B cell (primary cell): ENCODE results near the gene CTNNA2. TPM values are rescaled to one million over a fixed set of nuclear protein-coding genes. Genes with fewer than 3 reads are reported as not detected.

ENCODE experiments used
- ATAC-seq: fragments of 200-7000 bp; cut with Tn5 transposase; one replicate; pipeline ENCODE4 v1.10.0; 2021; ENCODE audit warnings: low read depth, mild to moderate bottlenecking, moderate number of reproducible peaks, moderate library complexity
- CTCF ChIA-PET: fragments of 350-600 bp; sonication (Branson Sonifier 250); formaldehyde crosslinking; loops from one replicate; lab custom pipeline; 2021; ENCODE audit warnings: antibody characterized with exemption, inconsistent platforms; lab: Charles Lee
- POLR2A ChIA-PET: fragments of 350-600 bp; sonication (Branson Sonifier 250); formaldehyde crosslinking; loops from one replicate; lab custom pipeline; 2021; ENCODE audit warnings: antibody characterized with exemption; lab: Charles Lee
- DNase-seq: peaks from one replicate; pipeline ENCODE4 v3.0.0; 2013
- H2AFZ ChIP-seq: 2 replicates; pipeline ENCODE4 v1.6.1; 2012; ENCODE audit warnings: mild to moderate bottlenecking, low read depth, low read length; ENCODE audit not compliant: insufficient read depth, poor library complexity, severe bottlenecking
- H3K27ac ChIP-seq, 2 donors: 1 replicate in 1 of 2; 2 replicates in 1 of 2; pipeline ENCODE4 v1.5.1; 2012 to 2013; ENCODE audit warnings: low read length in 2 of 2, mild to moderate bottlenecking in 2 of 2, moderate library complexity in 1 of 2
- H3K27me3 ChIP-seq, 4 experiments: fragments of 200-600 bp in 1 of 4; sonication (generic) in 1 of 4; replicated peaks in 1 of 4; 1 replicate in 2 of 4; 2 replicates in 2 of 4; pipeline versions ENCODE4 v1.6.1 to v1.7.0; 2013 to 2016; ENCODE audit warnings: low read length in 3 of 4, mild to moderate bottlenecking in 2 of 4, mixed read lengths in 1 of 4, moderate library complexity in 1 of 4; ENCODE audit not compliant: insufficient read depth in 4 of 4, control insufficient read depth in 3 of 4; ENCODE audit errors: control extremely low read depth in 1 of 4
- H3K36me3 ChIP-seq, 2 experiments: replicated peaks in 1 of 2; 1 replicate in 1 of 2; 2 replicates in 1 of 2; pipeline versions ENCODE4 v1.6.1 to v1.7.1; 2013; ENCODE audit warnings: low read length in 1 of 2; ENCODE audit not compliant: insufficient read depth in 2 of 2, control insufficient read depth in 1 of 2; ENCODE audit errors: control extremely low read depth in 1 of 2, extremely low read depth in 1 of 2
- H3K4me1 ChIP-seq, 2 donors: fragments of 200-600 bp in 1 of 2; sonication (generic) in 1 of 2; 1 replicate in 1 of 2; 2 replicates in 1 of 2; pipeline versions ENCODE4 v1.5.1 to v1.6.1; 2013 to 2017; ENCODE audit warnings: low read length in 2 of 2; ENCODE audit not compliant: control insufficient read depth in 2 of 2, insufficient read depth in 2 of 2
- H3K4me2 ChIP-seq: replicated peaks from 2 replicates; pipeline ENCODE3; 2012; ENCODE audit warnings: mild to moderate bottlenecking, low read depth, low read length; ENCODE audit not compliant: poor library complexity, severe bottlenecking
- H3K4me3 ChIP-seq, 5 experiments: fragments of 200-600 bp in 1 of 5; sonication (generic) in 1 of 5; 1 replicate in 3 of 5; 2 replicates in 2 of 5; pipeline versions ENCODE4 v1.5.1 to v1.7.0; 2011 to 2016; ENCODE audit warnings: low read length in 4 of 5, mild to moderate bottlenecking in 4 of 5, low read depth in 2 of 5, control low read depth in 1 of 5, moderate library complexity in 1 of 5; ENCODE audit not compliant: insufficient read depth in 1 of 5; ENCODE audit errors: control extremely low read depth in 1 of 5, extremely low read depth in 1 of 5
- H3K79me2 ChIP-seq: fragments of 200-600 bp; sonication (generic); one replicate; pipeline ENCODE4 v1.6.0; 2016; ENCODE audit warnings: low read length; ENCODE audit not compliant: control insufficient read depth, insufficient read depth
- H3K9ac ChIP-seq: fragments of 200-600 bp; sonication (generic); 2 replicates; pipeline ENCODE4 v1.6.1; 2017; ENCODE audit warnings: mild to moderate bottlenecking, low read length, moderate library complexity
- H3K9me3 ChIP-seq, 3 donors: one replicate each; pipeline versions ENCODE4 v1.6.1 to v1.7.1; 2013; ENCODE audit warnings: low read length in 2 of 3; ENCODE audit not compliant: control insufficient read depth in 2 of 3, insufficient read depth in 1 of 3; ENCODE audit errors: control extremely low read depth in 1 of 3
- H4K20me1 ChIP-seq: 2 replicates; pipeline ENCODE4 v1.6.0; 2012; ENCODE audit warnings: mild to moderate bottlenecking, low read length; ENCODE audit not compliant: insufficient read depth, control insufficient read depth, poor library complexity, severe bottlenecking
- H3K27ac Mint-ChIP-seq: one replicate; pipeline ENCODE4 v1.8.0; 2021; ENCODE audit warnings: mixed read lengths
- H3K27me3 Mint-ChIP-seq: one replicate; pipeline ENCODE4 v1.8.0; 2021; ENCODE audit warnings: mixed read lengths
- H3K4me1 Mint-ChIP-seq: one replicate; pipeline ENCODE4 v1.8.0; 2021; ENCODE audit warnings: mixed read lengths
- H3K4me3 Mint-ChIP-seq: one replicate; pipeline ENCODE4 v1.8.0; 2021; ENCODE audit warnings: mixed read lengths
- H3K9me3 Mint-ChIP-seq: one replicate; pipeline ENCODE4 v1.8.0; 2022; ENCODE audit warnings: mixed read lengths; ENCODE audit not compliant: insufficient read depth
- CTCF ChIP-seq: fragments of 200-600 bp; IDR thresholded peaks from one replicate; pipeline ENCODE4 v1.8.0; 2022; ENCODE audit warnings: antibody characterized with exemption, mild to moderate bottlenecking
- EZH2 ChIP-seq: IDR thresholded peaks from 2 replicates; pipeline ENCODE4 v1.6.1; 2012; ENCODE audit warnings: borderline replicate concordance, low read depth, mild to moderate bottlenecking, moderate library complexity, low read length; ENCODE audit not compliant: insufficient read depth, poor library complexity, severe bottlenecking
- WGBS: methylation state at CpG from one replicate; pipeline ENCODE4 v1.1.5; 2013; ENCODE audit warnings: missing lambda C conversion rate; ENCODE audit not compliant: insufficient coverage; 5-methylcytosine and 5-hydroxymethylcytosine counted together
- intact Hi-C: fragments of 100-400 bp; cut with micrococcal nuclease; formaldehyde crosslinking; loops from one replicate; pipeline ENCODE4 v1.10.0; 2022
- polyA plus RNA-seq: library from polyadenylated mRNA; depleted of rRNA; stranded (reverse); fragments of >200 nt; gene quantifications from 2 replicates; pipeline ENCODE4 v1.2.3, GENCODE V29; 2012
- total RNA-seq, 2 donors: library from RNA; stranded (reverse); fragments of 120-200 nt in 1 of 2; gene quantifications; 1 replicate in 1 of 2; 2 replicates in 1 of 2; pipeline versions ENCODE4 v1.2.3 to v1.2.4, GENCODE V29; 2013 to 2022

Gene CTNNA2
- total and polyA plus RNA-seq, 2 donors (not counting 1 experiment from before 2014, with no cell fraction given), result not detected

DNA sequence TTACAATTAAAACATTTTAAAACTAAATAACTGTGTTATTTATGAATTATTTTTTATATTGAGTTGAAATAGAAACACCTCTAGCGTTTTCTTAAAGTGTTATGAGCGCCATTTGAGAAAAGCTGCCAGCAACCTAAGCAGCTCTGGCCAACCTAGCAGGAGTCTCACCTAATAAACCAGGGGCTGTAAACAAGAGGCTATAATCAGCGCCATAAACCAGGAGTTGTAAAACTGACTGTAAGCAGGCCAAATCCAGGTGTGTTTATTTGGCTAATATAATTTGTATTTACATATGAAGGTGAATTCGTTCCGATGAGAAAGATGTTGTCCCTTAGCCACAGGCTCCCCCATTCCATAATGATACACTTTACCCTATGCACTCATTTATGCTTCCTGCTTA, 757.0 kb downstream of the CTNNA2 start:
- Histone ChIP-seq H3K9ac (no peak overlapping the region), H3K27ac (no peak overlapping the region), H3K4me2 (no peak overlapping the region), H3K9me3 (peaks cover 0 to 3% (median 0%) of the 10 kb centered on the region in 3 donors), H3K27me3 (no peaks in the 10 kb centered on the region), H2AFZ (no peak overlapping the region), H4K20me1 (no peaks in the 10 kb centered on the region), H3K4me3 (no peak overlapping the region), H3K36me3 (no peaks in the 10 kb centered on the region), H3K79me2 (no peaks in the 10 kb centered on the region), H3K4me1 (no peaks in the 10 kb centered on the region)
- Mint-ChIP-seq H3K4me3 (no peak overlapping the region), H3K27ac (no peak overlapping the region), H3K27me3 (no peaks in the 10 kb centered on the region), H3K4me1 (no peaks in the 10 kb centered on the region), H3K9me3 (peaks cover 7% of the 10 kb centered on the region)
- DNase-seq, result no peak
- TF ChIP-seq CTCF, result no peak
- no peak for TF ChIP-seq EZH2
- intact Hi-C loops, result no loop called here
- ChIA-PET POLR2A (no interaction called here), CTCF (no interaction called here)
- no peak for ATAC-seq
- no CpG with 5 or more reads among the region's 5 CpGs for WGBS

- POLR2A ChIA-PET, result no interaction called here
- Histone ChIP-seq H2AFZ (no peak overlapping the region), H3K9me3 (no peaks in the 10 kb centered on the region), H3K4me2 (no peak overlapping the region), H3K36me3 (no peaks in the 10 kb centered on the region), H3K4me1 (no peaks in the 10 kb centered on the region), H3K27ac (no peak overlapping the region), H3K9ac (no peak overlapping the region), H3K79me2 (no peaks in the 10 kb centered on the region), H3K4me3 (no peak overlapping the region), H3K27me3 (no peaks in the 10 kb centered on the region), H4K20me1 (no peaks in the 10 kb centered on the region)
- no peak for DNase-seq
- intact Hi-C loops, result no loop called here
- WGBS, result no CpG with 5 or more reads among the region's 2 CpGs
- no peaks in the 10 kb centered on the region for H3K4me1 Mint-ChIP-seq
- no peak for ATAC-seq
- no peak overlapping the region for H3K27ac Mint-ChIP-seq
- no peaks in the 10 kb centered on the region for H3K27me3 Mint-ChIP-seq
- TF ChIP-seq EZH2 (no peak), CTCF (no peak)
- CTCF ChIA-PET, result no interaction called here
- no peaks in the 10 kb centered on the region for H3K9me3 Mint-ChIP-seq
- H3K4me3 Mint-ChIP-seq, result no peak overlapping the region
Measured at GRCh38 chr2:80280598-80280997, 767.7 kb downstream of the CTNNA2 start.
